SHP77 (cell line): ENCODE results near the gene KLK2.

Experiments
- DNase-seq, 2 experiments: peaks; one replicate each; lab custom pipeline; 2025; lab: John Stamatoyannopoulos, UW

Gene KLK2

GRCh38 chr19:50925734-50926133, 52.5 kb downstream of the KLK2 start:
- DNase-seq: no peak

- no peak for DNase-seq
Measured at GRCh38 chr19:50926144-50926543, 52.9 kb downstream of the KLK2 start.

- no peak for DNase-seq
Measured at GRCh38 chr19:50928831-50929230, 55.6 kb downstream of the KLK2 start.
